Ishikawa (cell line): ENCODE measurements around the gene CDK11B.

Experiments used
- CEBPB ChIP-seq: IDR thresholded peaks from 2 replicates; pipeline ENCODE4 v1.6.1; 2012
- CREB1 ChIP-seq: IDR thresholded peaks from 2 replicates; pipeline ENCODE4 v1.6.1; 2012; ENCODE audit warnings: low read depth
- EGR1 ChIP-seq: IDR thresholded peaks from 2 replicates; pipeline ENCODE4 v1.6.1; 2012
- EP300 ChIP-seq: IDR thresholded peaks from 2 replicates; pipeline ENCODE4 v1.6.1; 2012; ENCODE audit warnings: borderline replicate concordance
- FOXM1 ChIP-seq: IDR thresholded peaks from 2 replicates; pipeline ENCODE4 v1.6.1; 2012; ENCODE audit warnings: low read depth, borderline replicate concordance
- MAX ChIP-seq: IDR thresholded peaks from 2 replicates; pipeline ENCODE4 v1.6.1; 2012
- NFIC ChIP-seq: IDR thresholded peaks from 2 replicates; pipeline ENCODE4 v1.6.1; 2012
- RAD21 ChIP-seq: IDR thresholded peaks from 2 replicates; pipeline ENCODE4 v1.6.1; 2012; ENCODE audit warnings: low read depth
- REST ChIP-seq: IDR thresholded peaks from 2 replicates; pipeline ENCODE4 v1.6.1; 2012; ENCODE audit warnings: low read depth, mild to moderate bottlenecking
- TAF1 ChIP-seq: IDR thresholded peaks from 2 replicates; pipeline ENCODE4 v1.6.1; 2012; ENCODE audit warnings: low read depth, mild to moderate bottlenecking
- TCF12 ChIP-seq: IDR thresholded peaks from 2 replicates; pipeline ENCODE4 v1.6.1; 2012; ENCODE audit warnings: low read depth
- TEAD4 ChIP-seq: IDR thresholded peaks from 2 replicates; pipeline ENCODE4 v1.6.1; 2012
- USF1 ChIP-seq: IDR thresholded peaks from 2 replicates; pipeline ENCODE4 v1.6.1; 2012
- YY1 ChIP-seq: IDR thresholded peaks from 2 replicates; pipeline ENCODE4 v1.6.1; 2012; ENCODE audit warnings: low read depth
- ZBTB7A ChIP-seq: IDR thresholded peaks from 2 replicates; pipeline ENCODE4 v1.6.1; 2012; ENCODE audit warnings: low read depth

The CDK11B gene

GRCh38 chr1:1666526-1666925 lies 7.7 kb upstream of the CDK11B start:
- no peak for TF ChIP-seq EGR1
- no peak for TF ChIP-seq CEBPB
- TF ChIP-seq USF1: no peak
- TF ChIP-seq FOXM1: no peak
- TF ChIP-seq RAD21: no peak
- TF ChIP-seq CREB1: no peak

- TF ChIP-seq CEBPB: no peak
- TF ChIP-seq RAD21: no peak
- TF ChIP-seq EGR1: no peak
- no peak for TF ChIP-seq YY1
- TF ChIP-seq MAX: no peak
- TF ChIP-seq USF1: no peak
- no peak for TF ChIP-seq REST
- TF ChIP-seq TEAD4: no peak
- no peak for TF ChIP-seq ZBTB7A
- no peak for TF ChIP-seq TCF12
Measured at GRCh38 chr1:1665815-1666251, 7.0 kb upstream of the CDK11B start.

GRCh38 chr1:1664941-1665814 lies 6.4 kb upstream of the CDK11B start:
- TF ChIP-seq EP300 (no peak), FOXM1 (no peak), TCF12 (no peak), YY1 (no peak), CEBPB (no peak), ZBTB7A (no peak), EGR1 (no peak), CREB1 (no peak), RAD21 (no peak), REST (no peak), MAX (no peak), TEAD4 (no peak), USF1 (no peak), NFIC (no peak), TAF1 (no peak)

- TF ChIP-seq EGR1 (no peak), ZBTB7A (peak; percentile 58; the same call in 1 of the 2 replicates)
Measured at GRCh38 chr1:1631782-1632420, 26.9 kb downstream of the CDK11B start, which contains the start of gene MMP23B. MMP23B (plus strand) TSS chr1:1632173; CDS start chr1:1632219, 46 bp downstream.

GRCh38 chr1:1630965-1631781 lies 27.6 kb downstream of the CDK11B start:
- TF ChIP-seq TAF1 (no peak), MAX (no peak), REST (no peak), NFIC (no peak), CEBPB (no peak), TEAD4 (no peak), FOXM1 (no peak), YY1 (no peak), ZBTB7A (no peak)
